Fibroblast of skin of right biceps (primary cell): ENCODE measurements around the gene ZNF679.
"Not testable (repeated sequence)": the region's sequence is repeated elsewhere in the genome, so short reads cannot be mapped to it uniquely, and the experiment has no call there.

ENCODE experiments used
- DNase-seq: peaks from one replicate; pipeline ENCODE4 v3.0.0-alpha.2; 2013

The ZNF679 gene

GRCh38 chr7:64312826-64313225 lies 84.6 kb downstream of the ZNF679 start:
- DNase-seq: no peak

- DNase-seq: peak; percentile 95
Observed at GRCh38 chr7:64313740-64314491, 85.6 kb downstream of the ZNF679 start, which contains the start of gene ZNF736. TSS of gene ZNF736 (plus strand) at chr7:64313961. CDS start at chr7:64314151, 190 bp downstream.

DNA sequence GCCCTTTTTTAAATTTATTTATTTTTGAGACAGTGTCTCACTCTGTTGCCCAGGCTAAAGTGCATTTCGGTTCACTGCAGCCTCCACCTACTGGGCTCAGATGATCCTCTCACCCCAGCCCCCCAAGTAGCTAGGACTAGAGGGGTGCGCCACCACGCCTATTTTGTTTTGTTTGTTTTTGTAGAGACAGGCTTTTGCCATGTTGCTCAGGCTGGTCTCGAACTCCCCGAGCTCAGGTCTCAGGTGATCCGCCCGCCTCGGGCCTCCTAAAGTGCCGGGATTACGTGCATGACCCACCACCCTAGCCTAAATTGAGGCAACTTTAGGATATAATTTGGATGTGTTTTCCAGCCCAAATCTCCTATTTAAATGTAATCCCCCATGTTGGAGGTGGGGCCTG lies 86.3 kb downstream of the ZNF679 start:
- peak; percentile 1 for DNase-seq

- DNase-seq: not testable (repeated sequence)
Observed at GRCh38 chr7:64316031-64316742, 87.9 kb downstream of the ZNF679 start.
